GM12892 (cell line): ENCODE data around the gene FBXW10.

Experiments
- POLR2A ChIP-seq: IDR thresholded peaks from 2 replicates; pipeline ENCODE4 v1.6.1; 2011; ENCODE audit warnings: low read depth, low read length, control low read depth
- POLR2AphosphoS5 ChIP-seq: IDR thresholded peaks from 2 replicates; pipeline ENCODE4 v1.6.1; 2011; ENCODE audit warnings: low read depth, low read length, control low read depth
- TAF1 ChIP-seq: IDR thresholded peaks from 2 replicates; pipeline ENCODE4 v1.6.1; 2011; ENCODE audit warnings: low read depth, mild to moderate bottlenecking, control low read depth, low read length, borderline replicate concordance

DNA sequence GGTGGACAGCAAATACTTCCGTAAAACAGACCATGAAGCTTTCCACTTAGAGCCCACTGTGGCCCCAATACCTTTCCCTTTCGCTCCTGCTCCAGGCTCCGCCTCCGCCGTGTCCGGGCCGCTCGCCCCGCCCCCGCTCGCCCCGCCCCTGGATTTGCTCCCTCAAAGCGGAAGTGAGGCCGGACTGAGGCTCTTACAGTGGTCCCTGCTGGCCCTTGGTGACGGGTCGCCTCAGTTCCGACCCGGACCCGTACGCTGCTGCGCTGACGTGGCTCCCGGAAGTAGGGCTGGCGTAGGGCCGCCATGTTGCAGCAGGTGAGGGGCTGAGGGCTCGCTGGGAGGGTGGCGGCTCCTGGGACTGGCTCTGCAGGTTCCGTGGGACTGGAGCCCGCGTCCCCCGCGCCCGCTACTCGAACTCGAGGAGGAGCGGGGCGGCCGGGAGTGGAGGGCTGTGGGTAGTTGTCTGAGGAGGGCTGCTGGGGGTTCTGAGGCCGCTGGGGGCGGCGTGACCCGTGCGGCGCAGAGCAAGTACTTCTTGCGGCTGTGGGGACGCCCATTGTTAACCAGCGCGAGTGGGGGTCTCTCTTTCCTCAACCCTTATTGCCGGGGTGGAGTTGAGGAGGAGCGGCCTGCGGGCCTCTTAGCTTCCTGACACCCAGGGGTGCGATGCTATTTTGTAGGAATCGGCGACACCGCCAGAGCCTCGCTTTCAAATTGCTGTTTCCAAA, 37.3 kb downstream of the FBXW10 start, which contains the start of gene TVP23B:
- peak; percentile 65; the same call in 1 of the 2 replicates for TF ChIP-seq POLR2AphosphoS5
- peak; percentile 72 for TF ChIP-seq POLR2A
- 0 out of 2 replicates have a peak, but pooled peaks have one; percentile 32 for TF ChIP-seq TAF1
